A673 (cell line): ENCODE data around the gene PSMD13. TPM values are rescaled to one million over a fixed set of nuclear protein-coding genes. Genes with fewer than 3 reads are reported as not detected.
A peak's percentile ranks its signal among the peaks of the same experiment; 100 is the strongest.

Experiments
- BruUV-seq: library from RNA; stranded (reverse); fragments of 400-500 nt; replicated peaks from 2 replicates; lab custom pipeline; 2021; lab: Mats Ljungman, UMichigan
- CTCF ChIA-PET: fragments of 300-600 bp; sonication (Branson Sonifier 250); formaldehyde crosslinking; loops from one replicate; lab custom pipeline; 2022; ENCODE audit warnings: antibody characterized with exemption; lab: Charles Lee
- POLR2A ChIA-PET: fragments of 300-600 bp; sonication (Branson Sonifier 250); formaldehyde crosslinking; loops from one replicate; lab custom pipeline; 2022; ENCODE audit warnings: antibody characterized with exemption; ENCODE audit not compliant: low non-redundant PET; lab: Charles Lee
- DNase-seq: peaks from one replicate; pipeline ENCODE4 v3.0.0-alpha.2; 2015; ENCODE audit warnings: low spot score
- H3K27ac ChIP-seq: fragments of 200-600 bp; sonication (generic); 2 replicates; pipeline ENCODE4 v1.5.1; 2016; ENCODE audit warnings: mixed run types, low read depth, mild to moderate bottlenecking, mixed read lengths, antibody characterized with exemption, low read length; ENCODE audit not compliant: poor library complexity, severe bottlenecking
- H3K27me3 ChIP-seq: fragments of 200-600 bp; sonication (generic); replicated peaks from 2 replicates; pipeline ENCODE4 v1.6.1; 2017; ENCODE audit warnings: mixed run types, low read depth, mild to moderate bottlenecking, mixed read lengths, antibody characterized with exemption, low read length; ENCODE audit not compliant: insufficient read depth, poor library complexity
- H3K36me3 ChIP-seq: fragments of 200-600 bp; sonication (generic); 2 replicates; pipeline ENCODE4 v1.6.1; 2016; ENCODE audit warnings: mixed run types, mild to moderate bottlenecking, mixed read lengths, antibody characterized with exemption, low read length; ENCODE audit not compliant: insufficient read depth, poor library complexity, severe bottlenecking
- H3K4me1 ChIP-seq: fragments of 200-600 bp; sonication (generic); 2 replicates; pipeline ENCODE4 v1.6.1; 2017; ENCODE audit warnings: mixed run types, mild to moderate bottlenecking, mixed read lengths, antibody characterized with exemption, low read length; ENCODE audit not compliant: insufficient read depth, poor library complexity, severe bottlenecking
- H3K4me3 ChIP-seq: fragments of 200-600 bp; sonication (generic); 2 replicates; pipeline ENCODE4 v1.5.1; 2016; ENCODE audit warnings: low read depth, mixed run types, mild to moderate bottlenecking, mixed read lengths, low read length; ENCODE audit not compliant: poor library complexity, severe bottlenecking
- H3K9me3 ChIP-seq: fragments of 200-600 bp; sonication (generic); 2 replicates; pipeline ENCODE4 v1.6.1; 2016; ENCODE audit warnings: mixed run types, low read depth, mild to moderate bottlenecking, mixed read lengths, antibody characterized with exemption, low read length; ENCODE audit not compliant: poor library complexity, severe bottlenecking
- CTCF ChIP-seq: fragments of 300-800, 200-600 bp; sonication (generic); conservative IDR thresholded peaks from 2 replicates; pipeline ENCODE4 v1.5.1; 2017; ENCODE audit warnings: low read depth, mild to moderate bottlenecking, antibody characterized with exemption, low read length, moderate library complexity, mixed read lengths
- EZH2 ChIP-seq: fragments of 200-600 bp; sonication (generic); IDR thresholded peaks from 2 replicates; pipeline ENCODE4 v1.6.1; 2017; ENCODE audit warnings: borderline replicate concordance, low read depth, mild to moderate bottlenecking, mixed read lengths, antibody characterized with exemption, low read length; ENCODE audit not compliant: poor library complexity, severe bottlenecking
- intact Hi-C: fragments of 100-400 bp; cut with micrococcal nuclease; formaldehyde crosslinking; loops from one replicate; pipeline ENCODE4 v1.10.0; 2022; ENCODE audit not compliant: unreplicated experiment
- total RNA-seq: library from RNA; stranded (reverse); gene quantifications from 2 replicates; pipeline ENCODE4 v1.2.3, GENCODE V29; 2021

PSMD13 gene
- total RNA-seq, 1 experiment from 2014 or later = 199 TPM

- ChIA-PET CTCF (no interaction called here), POLR2A (no interaction called here)
- Histone ChIP-seq H3K27ac (no peak within 1 kb of the TSS), H3K9me3 (no peaks in the 10 kb centered on the region), H3K27me3 (peaks cover 43% of the 10 kb centered on the region), H3K4me1 (no peaks in the 10 kb centered on the region), H3K36me3 (no peaks in the 10 kb centered on the region), H3K4me3 (no peak within 1 kb of the TSS)
- intact Hi-C loops = no loop called here
- TF ChIP-seq EZH2 = no peak
- no peak for TF ChIP-seq CTCF
- BruUV-seq = no TSS peak
- no peak for DNase-seq
These were observed 41.5 kb downstream of the PSMD13 start, which contains the start of gene NLRP6 for GRCh38 chr11:278001-278951. TSS of gene NLRP6 (plus strand) at chr11:278407. CDS start at chr11:278570, 163 bp downstream.

GRCh38 chr11:279040-279965 lies 42.5 kb downstream of the PSMD13 start:
- DNase-seq = no peak
- ChIA-PET CTCF (no interaction called here), POLR2A (no interaction called here)
- intact Hi-C loops = no loop called here
- BruUV-seq = no TSS peak
- Histone ChIP-seq H3K27ac (no peak overlapping the region), H3K4me3 (no peak overlapping the region), H3K27me3 (peaks cover 43% of the 10 kb centered on the region), H3K36me3 (no peaks in the 10 kb centered on the region), H3K4me1 (no peaks in the 10 kb centered on the region), H3K9me3 (no peaks in the 10 kb centered on the region)
- TF ChIP-seq CTCF = no peak

GRCh38 chr11:279966-280705 lies 43.4 kb downstream of the PSMD13 start:
- TF ChIP-seq CTCF (0 out of 2 replicates have a peak, but pooled peaks have one; percentile 8), EZH2 (no peak)
- intact Hi-C loops = no loop called here
- BruUV-seq = no TSS peak
- ChIA-PET POLR2A (no interaction called here), CTCF (no interaction called here)
- no peak overlapping the region for H3K4me3 ChIP-seq
- H3K4me1 ChIP-seq = no peaks in the 10 kb centered on the region
- no peak overlapping the region for H3K27ac ChIP-seq
- DNase-seq = no peak
- no peaks in the 10 kb centered on the region for H3K36me3 ChIP-seq
- H3K9me3 ChIP-seq = no peaks in the 10 kb centered on the region
- peaks cover 43% of the 10 kb centered on the region for H3K27me3 ChIP-seq
